ENCODE data around the gene LEKR1. TPM values are rescaled to one million over a fixed set of nuclear protein-coding genes. Genes with fewer than 3 reads are reported as not detected.

The LEKR1 gene
- total and polyA plus RNA-seq, 11 donors = 0.22 to 1.8 (median 0.89) TPM; not detected in 1

DNA sequence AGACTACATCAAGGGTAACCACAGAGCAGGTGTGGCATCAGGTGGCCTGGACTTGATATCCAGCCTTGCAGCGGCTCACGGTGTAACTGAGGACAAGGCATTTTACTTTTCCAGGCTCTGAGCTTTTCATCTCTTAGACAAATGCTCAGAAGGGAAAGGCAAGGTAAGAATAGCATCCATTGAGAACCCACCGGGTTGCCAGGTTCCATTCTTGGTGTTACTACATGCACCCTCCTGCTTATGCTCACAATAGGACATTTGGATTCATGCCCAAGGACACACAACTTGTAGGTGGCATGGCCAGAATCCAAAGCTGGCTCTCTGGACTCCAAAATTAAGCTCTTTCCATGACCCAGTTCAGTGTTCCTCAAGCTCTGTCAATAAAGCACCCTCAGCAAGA lies 248.3 kb downstream of the LEKR1 start:
- Histone ChIP-seq H3K27ac (no peak overlapping the region), H3K27me3 (no peaks in the 10 kb centered on the region), H3K4me3 (no peak overlapping the region), H3K9me3 (no peaks in the 10 kb centered on the region), H3K36me3 (no peaks in the 10 kb centered on the region), H3K4me1 (peaks cover 0 to 20% (median 5%) of the 10 kb centered on the region in 12 donors)
- WGBS, 4 donors = 76 to 87% (median 81%) methylated on average over 3 of the region's 3 CpGs
- DNase-seq = no peak
- TF ChIP-seq CTCF (IDR thresholded peaks at IDR 0.05) = no peak
- no peak for TF ChIP-seq POLR2A (IDR thresholded peaks at IDR 0.05)
- ATAC-seq = no peak
- intact Hi-C loops (cut with DNase I) = loop anchor here in 1 of 10 donors (10.0 kb wide), 1 partner anchor 240 kb away; no protein-coding TSS in a partner anchor

- no peaks in the 10 kb centered on the region for H3K9me3 ChIP-seq
- H3K27me3 ChIP-seq = no peaks in the 10 kb centered on the region
- intact Hi-C loops (cut with DNase I) = loop anchor here in 2 of 10 donors (5.0 to 10.0 kb wide), 2 partner anchors 240 to 313 kb away; no protein-coding TSS in a partner anchor
- ATAC-seq = no peak
- no peak overlapping the region for H3K4me3 ChIP-seq
- 92 to 95% (median 93%) methylated on average over 2 of the region's 2 CpGs for WGBS, 4 donors
- no peak overlapping the region for H3K27ac ChIP-seq
- no peaks in the 10 kb centered on the region for H3K36me3 ChIP-seq
- H3K4me1 ChIP-seq = peaks cover 0 to 20% (median 4%) of the 10 kb centered on the region in 12 donors
- no peak for DNase-seq
- TF ChIP-seq CTCF (IDR thresholded peaks at IDR 0.05) (no peak), POLR2A (IDR thresholded peaks at IDR 0.05) (no peak)
Observed at GRCh38 chr3:157074981-157075380, 248.8 kb downstream of the LEKR1 start.

DNA sequence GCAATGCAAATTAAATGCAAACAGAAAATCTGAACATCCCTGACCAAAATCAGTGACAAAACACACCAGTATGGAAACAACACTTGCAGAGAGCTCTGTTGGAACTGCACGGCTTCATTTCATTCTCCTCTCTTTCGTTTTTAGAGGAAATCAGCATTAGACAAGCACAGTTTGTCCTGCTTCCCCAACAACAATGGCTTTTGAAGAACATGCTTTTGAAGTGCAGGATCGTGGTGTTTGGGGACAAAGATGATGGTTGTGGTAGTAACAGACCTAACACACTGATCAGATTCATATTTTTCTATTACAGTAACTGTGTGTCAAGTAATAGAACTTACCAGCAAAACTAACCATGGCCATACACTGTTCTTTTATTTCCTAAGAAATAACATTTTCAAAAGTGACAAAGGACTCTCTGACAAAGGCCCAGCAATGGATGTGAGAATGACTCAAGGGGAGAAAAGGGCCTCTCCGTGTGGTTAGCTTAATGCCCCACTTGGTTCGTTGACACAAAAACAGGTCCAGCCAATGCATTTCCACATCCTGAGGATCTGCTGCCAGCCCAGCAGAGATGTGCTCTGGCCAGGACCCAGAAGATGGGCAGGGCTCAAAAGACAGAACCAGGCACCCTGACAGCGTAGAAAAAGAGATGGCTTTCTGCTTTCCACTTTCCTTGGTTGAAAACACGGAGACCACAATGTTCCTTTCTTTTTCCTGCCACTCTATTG lies 249.7 kb downstream of the LEKR1 start:
- H3K9me3 ChIP-seq = no peaks in the 10 kb centered on the region
- H3K27ac ChIP-seq = peak overlapping the region in 3 of 12 donors; percentile 6 to 38 (median 14)
- H3K4me3 ChIP-seq = no peak overlapping the region
- ATAC-seq (no peak), DNase-seq (no peak)
- peaks cover 0 to 20% (median 4%) of the 10 kb centered on the region in 12 donors for H3K4me1 ChIP-seq
- TF ChIP-seq POLR2A (IDR thresholded peaks at IDR 0.05) = no peak
- TF ChIP-seq CTCF (IDR thresholded peaks at IDR 0.05) = no peak
- WGBS, 4 donors = 60 to 70% (median 62%) methylated on average over 7 of the region's 7 CpGs
- H3K36me3 ChIP-seq = no peaks in the 10 kb centered on the region
- intact Hi-C loops (cut with DNase I) = loop anchor here in 2 of 10 donors (5.0 to 10.0 kb wide), 2 partner anchors 241 to 314 kb away; no protein-coding TSS in a partner anchor
- no peaks in the 10 kb centered on the region for H3K27me3 ChIP-seq

- Histone ChIP-seq H3K4me1 (peaks cover 0 to 31% (median 10%) of the 10 kb centered on the region in 12 donors), H3K9me3 (no peaks in the 10 kb centered on the region), H3K36me3 (no peaks in the 10 kb centered on the region), H3K27me3 (no peaks in the 10 kb centered on the region), H3K27ac (peak overlapping the region in 5 of 12 donors; percentile 31 to 69 (median 35)), H3K4me3 (no peak overlapping the region)
- ATAC-seq (peak in 3 of 4 donors; percentile 28 to 55 (median 54)), DNase-seq (no peak)
- intact Hi-C loops (cut with DNase I) = loop anchor here in 2 of 10 donors (5.0 to 10.0 kb wide), 2 partner anchors 243 to 315 kb away; no protein-coding TSS in a partner anchor
- WGBS, 4 donors = 37 to 64% (median 61%) methylated on average over 4 of the region's 4 CpGs
- TF ChIP-seq CTCF (IDR thresholded peaks at IDR 0.05) (peak in 4 of 12 donors; percentile 24 to 39 (median 38)), POLR2A (IDR thresholded peaks at IDR 0.05) (no peak)
Observed at GRCh38 chr3:157077565-157077991, 251.4 kb downstream of the LEKR1 start.
